ENCODE measurements around the gene TPSD1. TPM values are rescaled to one million over a fixed set of nuclear protein-coding genes. Genes with fewer than 3 reads are reported as not detected.
"Not testable (repeated sequence)": the region's sequence is repeated elsewhere in the genome, so short reads cannot be mapped to it uniquely, and the experiment has no call there.

TPSD1 gene
- total and polyA plus RNA-seq, 2 donors (not counting 3 experiments of a cell fraction or from before 2014, with no cell fraction given) = not detected

DNA sequence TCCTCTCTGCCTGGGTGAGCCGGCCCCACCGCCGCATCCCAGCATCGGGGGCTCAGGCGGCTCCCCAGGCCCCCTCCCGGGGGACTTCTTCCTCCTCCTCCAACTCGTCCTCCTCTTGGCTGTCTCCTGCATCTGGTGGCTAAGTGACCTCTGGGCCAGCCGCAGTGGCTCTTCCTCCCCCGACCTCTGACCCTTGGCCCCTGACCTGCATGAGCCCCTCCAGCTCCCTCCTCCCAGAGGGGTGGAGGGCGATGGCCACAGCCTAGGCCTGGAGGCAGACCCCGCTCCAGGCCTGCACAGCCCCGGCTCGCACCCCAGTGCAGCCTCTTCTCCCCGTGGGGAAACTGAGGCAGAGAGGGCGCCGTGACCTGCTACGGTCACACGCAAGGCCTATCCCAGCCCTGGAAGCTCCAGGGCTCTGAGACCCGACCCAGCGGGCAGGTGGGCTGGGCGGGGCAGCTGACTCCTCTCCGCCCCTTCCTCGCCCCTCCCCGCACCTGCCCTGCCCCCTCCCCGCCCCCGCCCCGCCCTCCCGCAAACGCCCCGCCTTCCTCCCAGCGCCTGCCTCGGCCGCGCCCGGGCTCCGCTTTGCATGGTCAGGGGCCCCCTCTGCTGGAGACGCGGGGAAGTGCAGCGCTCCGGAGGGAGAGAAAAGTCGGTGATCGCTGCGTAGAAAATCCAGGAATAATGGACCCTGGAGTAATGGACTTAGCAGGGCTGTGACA lies 6.7 kb upstream of the TPSD1 start:
- DNase-seq (ENCODE audit: low read depth, low spot score); H2AFZ ChIP-seq (ENCODE audit: low read depth, low read length); H3K4me3 ChIP-seq (replicated peaks in 1 of 3; ENCODE audit: insufficient read depth in 1 of 3, low read depth in 1 of 3, low read length in 3 of 3); CTCF ChIA-PET; H3K4me2 ChIP-seq (ENCODE audit: insufficient read depth, low read length); H3K36me3 ChIP-seq (ENCODE audit: control insufficient read depth in 2 of 2, extremely low read depth in 1 of 2, insufficient read depth in 2 of 2, low read length in 2 of 2); H3K27me3 ChIP-seq (ENCODE audit: control insufficient read depth in 2 of 2, insufficient read depth in 2 of 2, low read length in 2 of 2); H3K79me2 ChIP-seq (ENCODE audit: control insufficient read depth, insufficient read depth, low read length); H3K9me1 ChIP-seq (replicated peaks; ENCODE audit: control insufficient read depth, extremely low read depth, insufficient read depth, low read length); POLR2A ChIA-PET; H4K20me1 ChIP-seq (replicated peaks; ENCODE audit: control insufficient read depth, extremely low read depth, insufficient read depth, low read length); H3K9ac ChIP-seq (replicated peaks; ENCODE audit: extremely low read depth, insufficient read depth, low read length); H3K4me1 ChIP-seq (ENCODE audit: control insufficient read depth, extremely low read depth, insufficient read depth, low read length); dilution Hi-C loops (cut with MboI; ENCODE audit: extremely low pct_ligation_motif_present, low sequenced_read_pairs); H3K9me3 ChIP-seq (replicated peaks; ENCODE audit: control insufficient read depth, insufficient read depth, low read length); H3K27ac ChIP-seq (ENCODE audit: insufficient read depth, low read depth, low read length); BruUV-seq (replicated peaks); intact Hi-C loops (cut with micrococcal nuclease): not testable (repeated sequence)
- FAIRE-seq = peak; percentile 98

DNA sequence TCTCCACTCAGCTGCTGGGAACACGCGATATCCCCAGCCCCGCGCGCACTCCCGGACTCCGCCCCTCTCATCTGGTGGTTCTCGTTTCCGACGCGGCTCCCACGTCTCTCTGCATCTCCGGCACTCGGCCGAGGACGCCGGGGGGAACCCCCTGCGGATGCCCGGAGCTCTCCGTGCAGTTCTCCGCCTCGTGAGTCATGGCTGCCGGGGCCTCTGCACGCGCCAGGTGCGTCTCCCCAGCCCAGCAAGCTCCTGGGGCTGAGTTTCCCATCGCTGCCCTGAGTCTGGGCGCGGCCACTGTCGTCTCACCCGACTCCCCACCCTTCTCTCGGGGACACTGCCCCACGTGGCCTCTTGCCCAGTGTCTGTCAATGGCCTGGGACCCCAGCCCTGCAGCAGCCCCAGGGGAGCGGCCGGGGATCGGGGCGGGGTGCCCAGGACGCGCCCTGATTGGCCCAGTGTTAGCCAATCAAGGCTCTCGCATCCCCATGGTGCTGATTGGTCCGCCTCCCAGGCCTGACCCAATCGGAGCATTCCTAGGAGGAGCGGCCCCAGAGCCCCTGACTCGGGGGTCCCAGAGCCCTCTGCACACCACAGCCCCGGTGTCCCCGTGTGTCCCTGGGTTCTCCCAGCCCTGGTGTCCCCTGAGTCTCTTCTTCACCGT lies 2.0 kb upstream of the TPSD1 start:
- H3K27me3 ChIP-seq (ENCODE audit: control insufficient read depth in 2 of 2, insufficient read depth in 2 of 2, low read length in 2 of 2); BruUV-seq (replicated peaks); H4K20me1 ChIP-seq (replicated peaks; ENCODE audit: control insufficient read depth, extremely low read depth, insufficient read depth, low read length); DNase-seq (ENCODE audit: low read depth, low spot score); H3K9me1 ChIP-seq (replicated peaks; ENCODE audit: control insufficient read depth, extremely low read depth, insufficient read depth, low read length); FAIRE-seq; CTCF ChIA-PET; POLR2A ChIA-PET; H3K36me3 ChIP-seq (ENCODE audit: control insufficient read depth in 2 of 2, extremely low read depth in 1 of 2, insufficient read depth in 2 of 2, low read length in 2 of 2); H2AFZ ChIP-seq (ENCODE audit: low read depth, low read length); H3K79me2 ChIP-seq (ENCODE audit: control insufficient read depth, insufficient read depth, low read length); H3K27ac ChIP-seq (ENCODE audit: insufficient read depth, low read depth, low read length); H3K9me3 ChIP-seq (replicated peaks; ENCODE audit: control insufficient read depth, insufficient read depth, low read length); H3K4me3 ChIP-seq (replicated peaks in 1 of 3; ENCODE audit: insufficient read depth in 1 of 3, low read depth in 1 of 3, low read length in 3 of 3); H3K4me2 ChIP-seq (ENCODE audit: insufficient read depth, low read length); H3K9ac ChIP-seq (replicated peaks; ENCODE audit: extremely low read depth, insufficient read depth, low read length); dilution Hi-C loops (cut with MboI; ENCODE audit: extremely low pct_ligation_motif_present, low sequenced_read_pairs); H3K4me1 ChIP-seq (ENCODE audit: control insufficient read depth, extremely low read depth, insufficient read depth, low read length); intact Hi-C loops (cut with micrococcal nuclease): not testable (repeated sequence)

DNA sequence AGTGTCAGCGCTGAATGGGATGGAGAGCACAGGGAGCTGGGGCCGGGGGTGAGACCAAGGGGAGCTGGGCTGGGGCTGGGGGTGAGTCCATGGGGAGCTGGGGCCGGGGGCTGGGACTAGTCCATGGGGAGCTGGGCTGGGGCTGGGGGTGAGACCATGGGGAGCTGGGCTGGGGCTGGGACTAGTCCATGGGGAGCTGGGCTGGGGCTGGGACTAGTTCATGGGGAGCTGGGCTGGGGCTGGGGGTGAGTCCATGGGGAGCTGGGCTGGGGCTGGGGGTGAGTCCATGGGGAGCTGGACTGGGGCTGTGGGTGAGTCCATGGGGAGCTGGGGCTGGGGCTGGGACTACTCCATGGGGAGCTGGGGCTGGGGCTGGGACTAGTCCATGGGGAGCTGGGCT lies 1.0 kb upstream of the TPSD1 start:
- H3K79me2 ChIP-seq (ENCODE audit: control insufficient read depth, insufficient read depth, low read length); BruUV-seq (replicated peaks); DNase-seq (ENCODE audit: low read depth, low spot score); POLR2A ChIA-PET; H3K27ac ChIP-seq (ENCODE audit: insufficient read depth, low read depth, low read length); intact Hi-C loops (cut with micrococcal nuclease); FAIRE-seq; H3K9me3 ChIP-seq (replicated peaks; ENCODE audit: control insufficient read depth, insufficient read depth, low read length); dilution Hi-C loops (cut with MboI; ENCODE audit: extremely low pct_ligation_motif_present, low sequenced_read_pairs); H3K36me3 ChIP-seq (ENCODE audit: control insufficient read depth in 2 of 2, extremely low read depth in 1 of 2, insufficient read depth in 2 of 2, low read length in 2 of 2); H2AFZ ChIP-seq (ENCODE audit: low read depth, low read length); H3K4me2 ChIP-seq (ENCODE audit: insufficient read depth, low read length); H3K9ac ChIP-seq (replicated peaks; ENCODE audit: extremely low read depth, insufficient read depth, low read length); H3K4me3 ChIP-seq (replicated peaks in 1 of 3; ENCODE audit: insufficient read depth in 1 of 3, low read depth in 1 of 3, low read length in 3 of 3); H3K4me1 ChIP-seq (ENCODE audit: control insufficient read depth, extremely low read depth, insufficient read depth, low read length); H3K9me1 ChIP-seq (replicated peaks; ENCODE audit: control insufficient read depth, extremely low read depth, insufficient read depth, low read length); H4K20me1 ChIP-seq (replicated peaks; ENCODE audit: control insufficient read depth, extremely low read depth, insufficient read depth, low read length); CTCF ChIA-PET; H3K27me3 ChIP-seq (ENCODE audit: control insufficient read depth in 2 of 2, insufficient read depth in 2 of 2, low read length in 2 of 2): not testable (repeated sequence)

DNA sequence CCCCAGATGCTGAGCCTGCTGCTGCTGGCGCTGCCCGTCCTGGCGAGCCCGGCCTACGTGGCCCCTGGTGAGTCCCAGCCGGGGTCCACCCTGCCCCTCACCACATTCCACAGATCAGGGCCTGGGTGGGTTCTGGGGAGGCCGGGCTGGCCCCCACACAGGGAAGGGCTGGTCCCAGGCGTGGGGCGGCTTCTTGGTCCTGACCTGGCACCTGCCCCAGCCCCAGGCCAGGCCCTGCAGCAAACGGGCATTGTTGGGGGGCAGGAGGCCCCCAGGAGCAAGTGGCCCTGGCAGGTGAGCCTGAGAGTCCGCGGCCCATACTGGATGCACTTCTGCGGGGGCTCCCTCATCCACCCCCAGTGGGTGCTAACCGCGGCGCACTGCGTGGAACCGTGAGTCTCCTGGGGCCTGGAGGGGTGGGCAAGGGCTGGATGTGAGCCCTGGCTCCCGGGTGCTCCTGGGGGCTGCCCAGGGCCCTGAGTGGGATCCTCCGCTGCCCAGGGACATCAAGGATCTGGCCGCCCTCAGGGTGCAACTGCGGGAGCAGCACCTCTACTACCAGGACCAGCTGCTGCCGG lies 516 bp downstream of the TPSD1 start:
- H3K9ac ChIP-seq (replicated peaks; ENCODE audit: extremely low read depth, insufficient read depth, low read length); H3K36me3 ChIP-seq (ENCODE audit: control insufficient read depth in 2 of 2, extremely low read depth in 1 of 2, insufficient read depth in 2 of 2, low read length in 2 of 2); H2AFZ ChIP-seq (ENCODE audit: low read depth, low read length); POLR2A ChIA-PET; dilution Hi-C loops (cut with MboI; ENCODE audit: extremely low pct_ligation_motif_present, low sequenced_read_pairs); H4K20me1 ChIP-seq (replicated peaks; ENCODE audit: control insufficient read depth, extremely low read depth, insufficient read depth, low read length); H3K9me1 ChIP-seq (replicated peaks; ENCODE audit: control insufficient read depth, extremely low read depth, insufficient read depth, low read length); BruUV-seq (replicated peaks); FAIRE-seq; H3K9me3 ChIP-seq (replicated peaks; ENCODE audit: control insufficient read depth, insufficient read depth, low read length); H3K4me1 ChIP-seq (ENCODE audit: control insufficient read depth, extremely low read depth, insufficient read depth, low read length); H3K4me3 ChIP-seq (replicated peaks in 1 of 3; ENCODE audit: insufficient read depth in 1 of 3, low read depth in 1 of 3, low read length in 3 of 3); H3K4me2 ChIP-seq (ENCODE audit: insufficient read depth, low read length); H3K79me2 ChIP-seq (ENCODE audit: control insufficient read depth, insufficient read depth, low read length); intact Hi-C loops (cut with micrococcal nuclease); CTCF ChIA-PET; DNase-seq (ENCODE audit: low read depth, low spot score); H3K27ac ChIP-seq (ENCODE audit: insufficient read depth, low read depth, low read length): not testable (repeated sequence)
- peaks cover 18% of the 10 kb centered on the region in 2 experiments for H3K27me3 ChIP-seq (ENCODE audit: control insufficient read depth in 2 of 2, insufficient read depth in 2 of 2, low read length in 2 of 2)

Data from endothelial cell of umbilical vein (primary cell).